ENCODE measurements around the gene KIF26B.
"Not testable (repeated sequence)": the region's sequence is repeated elsewhere in the genome, so short reads cannot be mapped to it uniquely, and the experiment has no call there.

KIF26B gene

DNA sequence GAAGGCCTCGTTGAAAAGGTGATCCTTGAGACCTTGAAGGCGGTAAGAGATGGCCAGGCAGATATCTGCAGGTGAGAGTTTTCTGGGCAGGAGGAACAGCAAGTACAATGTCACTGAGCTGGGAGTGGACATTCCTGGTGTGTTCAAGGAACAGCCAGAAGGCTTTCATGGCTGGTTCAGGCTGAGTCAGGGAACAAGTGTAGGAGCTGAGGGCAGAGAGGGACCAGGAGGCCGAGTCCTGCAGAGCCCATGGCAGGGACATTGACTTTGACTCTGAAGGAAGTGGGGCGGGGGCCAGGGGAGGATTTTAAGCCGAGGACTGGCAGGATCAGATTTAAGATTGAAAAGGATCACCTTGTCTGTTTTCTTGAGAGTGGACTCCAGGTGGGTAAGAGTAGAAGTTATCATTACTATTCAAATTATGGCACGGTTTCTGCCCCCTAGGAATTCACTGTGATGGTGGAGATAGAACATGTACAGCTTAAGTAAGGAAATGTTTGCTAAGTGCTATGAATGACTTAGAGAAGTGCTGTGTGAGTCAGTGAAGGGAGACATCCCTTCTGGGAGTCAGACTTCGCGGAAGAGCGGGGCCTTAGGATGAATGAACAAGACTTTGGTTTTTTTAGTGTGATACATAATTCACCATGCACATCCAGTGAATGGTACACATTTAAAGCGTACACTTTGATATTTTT is 202.3 kb downstream of the KIF26B start:
- no peak for DNase-seq (ENCODE audit: low read depth)

DNA sequence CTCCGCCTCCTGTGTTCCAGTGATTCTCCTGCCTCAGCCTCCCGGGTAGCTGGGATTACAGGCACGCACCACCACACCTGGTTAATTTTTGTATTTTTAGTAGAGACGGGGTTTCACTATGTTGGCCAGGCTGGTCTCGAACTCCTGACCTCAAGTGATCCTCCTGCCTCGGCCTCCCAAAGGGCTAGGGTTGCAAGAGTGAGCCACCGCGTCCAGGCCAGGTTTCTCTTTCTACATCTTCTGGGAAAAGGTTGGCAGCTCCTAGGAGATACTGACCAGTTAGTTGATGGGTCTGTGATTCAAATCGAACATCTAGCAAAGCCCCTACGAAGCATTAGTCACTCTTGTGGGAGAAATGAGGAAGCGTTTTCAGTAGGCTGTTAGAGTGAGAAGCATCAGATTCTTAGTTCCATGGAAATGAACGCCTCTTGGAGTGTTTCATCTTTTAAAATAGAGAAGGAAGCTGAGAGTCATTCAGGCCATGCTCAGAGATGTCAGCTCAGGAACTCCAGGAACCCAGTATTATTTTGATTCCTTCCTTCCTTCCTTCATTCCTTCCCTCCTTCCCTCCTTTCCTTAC is 204.4 kb downstream of the KIF26B start:
- not testable (repeated sequence) for DNase-seq (ENCODE audit: low read depth)

DNA sequence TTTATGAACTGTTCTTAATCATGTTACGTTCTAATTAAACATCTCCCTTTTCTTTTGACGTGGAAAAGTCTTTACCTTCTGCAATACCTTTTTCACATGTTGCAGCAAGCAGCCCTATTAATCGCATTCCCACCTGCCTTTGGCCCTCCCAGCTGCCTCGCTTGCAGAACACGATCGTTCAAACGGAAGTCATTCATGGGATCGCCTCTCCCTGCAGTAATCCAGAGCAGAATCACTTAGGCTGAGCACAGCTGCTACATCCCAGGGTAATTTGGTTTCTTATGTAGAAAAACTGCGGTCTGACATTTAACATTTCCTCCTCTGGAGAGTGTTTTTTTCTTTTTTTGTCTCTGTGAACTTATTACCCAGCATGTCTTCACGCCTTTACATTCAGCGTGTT is 206.3 kb downstream of the KIF26B start:
- no peak for DNase-seq (ENCODE audit: low read depth)

DNA sequence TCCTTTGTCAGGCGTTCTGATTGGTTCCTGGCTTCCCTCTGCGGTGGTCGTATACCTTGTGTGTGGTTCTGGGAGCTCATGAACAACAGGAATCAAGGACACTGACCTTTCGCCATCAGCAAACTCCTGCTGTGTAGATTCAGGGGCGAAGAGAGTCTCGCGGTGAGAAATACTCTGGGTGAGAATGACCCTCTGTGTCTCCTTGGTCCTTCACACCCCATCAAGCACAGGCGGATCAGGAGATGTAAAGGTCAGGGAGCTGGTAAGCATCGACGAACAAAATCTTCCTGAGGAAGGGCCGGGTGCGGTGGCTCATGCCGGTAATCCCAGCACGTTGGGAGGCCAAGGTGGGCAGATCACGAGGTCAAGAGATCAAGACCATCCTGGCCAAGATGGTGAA is 207.2 kb downstream of the KIF26B start:
- no peak for DNase-seq (ENCODE audit: low read depth)

DNA sequence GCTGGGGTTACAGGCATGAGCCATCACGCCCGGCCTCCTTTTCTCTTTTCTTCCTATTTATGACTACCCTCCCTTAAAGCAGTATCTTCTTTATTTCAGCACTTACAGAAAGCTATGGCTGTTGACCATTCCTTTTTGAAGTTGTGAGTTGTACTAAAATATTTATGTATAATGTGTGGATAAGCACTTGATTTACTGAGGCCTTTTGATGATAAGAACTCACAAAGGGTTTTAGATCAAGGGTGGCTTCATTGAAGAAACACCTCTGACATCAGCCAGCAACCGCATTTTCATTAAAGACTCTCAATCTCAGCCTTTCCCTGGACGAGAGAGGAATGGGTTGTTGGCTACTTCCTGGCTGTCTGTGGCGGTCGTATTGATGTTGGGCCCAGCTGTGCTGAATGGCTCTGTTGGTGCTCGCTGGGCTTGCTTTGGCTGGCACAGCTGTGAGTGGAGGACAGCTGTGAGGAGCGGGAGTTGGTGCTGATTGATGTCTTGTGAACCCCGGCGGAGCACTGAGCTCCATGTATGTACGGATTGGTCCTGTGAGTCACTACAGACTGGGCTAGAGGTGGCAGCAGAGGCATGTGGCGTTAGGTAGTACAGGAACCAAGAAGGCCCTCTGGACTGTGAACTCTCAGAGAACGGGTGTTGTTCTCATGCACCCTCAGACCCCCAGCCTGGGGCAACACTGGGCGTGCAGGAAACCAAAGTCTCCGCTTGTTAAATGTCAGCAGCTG is 208.8 kb downstream of the KIF26B start:
- no peak for DNase-seq (ENCODE audit: low read depth)

DNA sequence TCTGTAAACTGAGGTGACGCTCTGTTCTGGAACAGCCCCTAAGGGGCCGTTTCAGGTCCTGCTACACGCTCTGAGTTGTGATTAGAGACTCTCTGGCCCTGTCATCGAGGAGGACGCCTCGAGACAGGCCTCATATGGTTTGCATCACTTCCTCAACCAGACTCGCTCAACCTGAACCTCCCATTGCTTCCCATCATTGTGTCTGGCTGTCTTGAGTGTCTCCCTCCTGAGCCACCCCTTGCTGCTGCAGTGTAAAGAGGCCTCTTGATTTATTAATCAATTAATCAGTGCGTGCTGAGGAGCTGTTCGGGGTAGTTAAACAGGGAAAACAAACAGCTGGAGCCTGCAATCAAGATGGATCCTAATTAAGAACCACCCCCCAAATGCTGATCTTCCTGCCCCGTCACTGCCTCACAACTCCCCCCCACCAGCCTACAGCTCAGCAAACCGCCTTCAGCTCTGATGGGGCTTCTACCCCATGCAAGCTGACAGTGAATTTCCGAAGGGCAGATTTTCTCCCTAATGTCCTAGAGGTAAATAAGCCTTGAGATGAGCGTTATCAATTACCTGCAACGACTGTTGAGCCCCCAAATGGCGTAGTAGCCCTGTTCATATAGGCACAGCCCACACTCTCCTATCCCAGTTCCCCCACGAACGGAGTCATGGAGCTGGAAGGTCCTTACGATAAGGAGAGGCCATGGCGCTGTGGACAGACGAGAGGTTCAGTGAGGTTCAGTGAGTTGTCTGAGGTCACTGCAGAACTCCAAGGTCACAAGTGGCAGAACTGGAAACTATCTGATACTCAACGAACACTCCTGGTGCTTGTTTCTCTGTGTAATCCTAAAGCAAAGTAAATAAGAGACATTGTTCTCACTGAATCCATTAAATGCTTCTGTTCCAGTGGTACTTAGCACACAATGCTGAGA is 210.6 kb downstream of the KIF26B start:
- no peak for DNase-seq (ENCODE audit: low read depth)

DNA sequence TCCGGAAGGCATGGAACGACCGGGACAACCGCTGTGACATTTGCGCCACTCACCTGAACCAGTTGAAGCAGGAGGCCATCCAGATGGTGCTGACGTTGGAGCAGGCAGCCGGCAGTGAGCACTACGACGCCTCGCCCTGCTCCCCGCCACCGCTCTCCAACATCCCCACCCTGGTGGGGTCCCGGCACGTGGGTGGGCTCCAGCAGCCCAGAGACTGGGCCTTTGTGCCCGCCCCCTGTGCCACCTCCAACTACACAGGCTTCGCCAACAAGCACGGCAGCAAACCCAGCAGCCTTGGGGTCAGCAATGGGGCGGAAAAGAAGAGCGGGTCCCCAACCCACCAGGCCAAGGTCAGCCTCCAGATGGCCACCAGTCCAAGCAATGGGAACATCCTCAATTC is 212.1 kb downstream of the KIF26B start:
- no peak for DNase-seq (ENCODE audit: low read depth)

DNA sequence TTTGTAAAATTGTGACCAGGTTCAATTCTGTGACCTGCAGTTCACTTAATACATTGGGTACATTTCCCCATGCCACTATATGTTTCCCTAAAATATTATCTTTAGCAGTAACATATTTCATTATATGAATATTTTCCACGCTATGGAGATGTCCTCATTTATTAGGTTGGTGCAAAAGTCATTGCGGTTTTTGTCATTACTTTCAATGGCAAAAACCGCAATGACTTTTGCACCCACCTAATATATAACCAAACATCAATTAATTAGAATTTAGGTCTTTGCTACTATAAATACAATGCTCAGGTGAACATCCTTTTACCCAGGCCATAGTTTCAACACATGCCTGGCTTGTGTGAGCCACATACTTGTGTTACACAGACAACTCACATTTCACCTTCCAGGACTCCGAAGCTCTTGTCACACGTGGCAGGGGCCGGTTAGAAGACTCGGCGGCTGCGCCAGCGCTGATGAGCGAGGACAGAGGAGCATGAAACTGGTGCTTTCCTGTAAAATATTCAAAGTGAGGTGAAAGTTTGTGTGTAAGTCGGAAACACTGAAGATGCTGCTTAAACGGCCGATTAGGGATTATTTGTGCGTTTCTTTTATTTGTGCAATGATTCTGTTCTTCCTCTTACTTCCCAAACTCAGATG is 215.5 kb downstream of the KIF26B start:
- no peak for DNase-seq (ENCODE audit: low read depth)

DNA sequence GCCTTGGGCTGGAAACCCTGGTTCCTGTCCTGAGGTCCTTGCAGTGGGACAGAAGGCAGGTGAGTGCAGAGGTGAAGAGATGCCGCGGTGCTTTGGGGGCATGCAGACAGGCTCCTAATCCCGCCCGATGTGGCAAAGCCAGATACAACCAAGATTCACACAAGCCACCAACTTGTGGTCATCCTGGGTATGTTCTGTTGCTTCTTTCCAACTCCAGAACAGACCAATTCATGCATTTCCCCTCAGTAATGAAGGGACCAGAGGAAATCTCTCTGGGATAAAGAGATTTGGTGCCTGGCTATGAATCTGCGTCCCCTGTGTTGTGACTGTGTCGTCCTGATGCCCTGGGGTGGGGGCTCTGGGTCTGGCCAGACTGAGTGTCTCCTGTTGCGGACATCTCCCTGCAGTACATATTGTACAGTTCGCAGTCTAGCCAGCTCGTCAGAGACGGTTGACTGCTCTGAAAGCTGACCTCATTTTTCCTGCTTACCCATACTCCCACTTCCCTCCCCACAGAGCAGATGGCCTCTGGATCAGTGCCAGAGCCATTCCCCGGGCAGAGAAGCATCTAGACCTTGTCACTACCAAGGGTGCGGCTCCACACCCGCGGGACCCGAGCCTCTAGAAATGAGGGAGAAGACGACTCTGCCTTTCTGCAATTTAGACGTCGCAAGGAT is 216.3 kb downstream of the KIF26B start:
- no peak for DNase-seq (ENCODE audit: low read depth)

DNA sequence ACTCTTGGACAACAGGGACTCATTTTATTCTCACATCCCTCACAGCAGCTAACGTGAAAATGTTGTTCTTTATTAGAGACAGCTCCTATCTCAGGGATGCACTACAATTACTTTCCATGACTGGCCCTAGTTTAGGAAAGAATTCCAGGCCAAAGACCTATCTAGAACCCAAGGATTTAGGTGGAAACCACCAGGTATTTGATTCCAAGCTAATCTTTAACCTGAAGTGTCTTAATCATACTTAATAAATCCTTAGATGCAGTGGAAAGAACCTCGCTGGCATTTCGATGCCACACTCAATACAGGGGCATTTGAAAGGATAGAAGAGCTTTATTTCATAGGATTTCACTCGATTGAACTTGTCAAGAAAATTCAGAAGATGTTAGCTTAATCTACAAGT is 218.3 kb downstream of the KIF26B start:
- no peak for DNase-seq (ENCODE audit: low read depth)

DNA sequence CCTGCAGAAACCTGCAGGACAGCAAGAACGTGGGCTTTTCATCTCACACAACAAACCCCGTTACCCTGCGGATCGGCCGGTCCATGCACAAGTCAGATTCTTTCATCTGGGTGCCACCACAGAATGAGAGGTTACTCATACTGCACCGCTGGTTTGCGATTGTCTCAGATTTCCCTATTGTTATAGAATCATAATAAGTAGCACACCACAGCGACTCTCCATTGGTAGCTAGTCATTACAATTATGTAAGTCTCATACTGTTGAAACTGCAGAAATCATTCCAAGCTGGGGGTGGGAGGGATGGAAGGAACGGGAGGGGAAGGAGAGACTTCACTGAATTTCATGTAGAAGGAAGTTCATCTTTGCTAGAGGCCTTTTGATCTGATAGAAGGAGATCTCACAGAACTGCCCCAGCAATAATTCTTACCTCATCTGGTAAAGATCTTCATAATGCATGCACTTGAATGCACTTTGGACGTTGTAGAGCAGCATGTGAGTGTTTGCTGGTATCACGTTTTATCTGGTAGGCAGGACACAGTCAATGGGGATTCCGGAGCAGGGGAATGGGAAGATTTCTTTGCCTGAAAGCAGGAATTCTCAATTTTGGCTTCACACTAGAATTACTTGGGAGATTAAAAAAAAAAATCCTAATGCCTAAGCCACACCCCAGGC is 221.1 kb downstream of the KIF26B start:
- DNase-seq (ENCODE audit: low read depth) = no peak

DNA sequence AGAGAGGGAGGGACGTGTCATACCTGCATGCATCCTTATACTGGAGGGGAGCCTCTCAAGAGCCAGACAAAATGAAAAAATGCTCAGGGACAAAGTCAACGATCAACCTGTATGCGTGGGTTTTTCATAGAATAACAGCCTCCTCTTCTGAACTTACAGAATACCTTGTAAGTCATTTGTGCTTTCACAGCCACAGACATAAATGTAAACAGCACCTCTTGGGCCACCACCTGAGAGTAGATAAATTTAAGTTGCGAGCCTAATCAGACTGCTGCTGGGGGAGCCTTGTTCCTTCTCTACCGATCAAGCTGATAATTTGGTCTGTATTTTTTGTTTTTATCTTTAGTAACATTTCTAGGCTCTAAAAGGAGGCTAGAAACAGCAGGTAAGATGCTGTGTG is 223.1 kb downstream of the KIF26B start:
- DNase-seq (ENCODE audit: low read depth) = no peak

DNA sequence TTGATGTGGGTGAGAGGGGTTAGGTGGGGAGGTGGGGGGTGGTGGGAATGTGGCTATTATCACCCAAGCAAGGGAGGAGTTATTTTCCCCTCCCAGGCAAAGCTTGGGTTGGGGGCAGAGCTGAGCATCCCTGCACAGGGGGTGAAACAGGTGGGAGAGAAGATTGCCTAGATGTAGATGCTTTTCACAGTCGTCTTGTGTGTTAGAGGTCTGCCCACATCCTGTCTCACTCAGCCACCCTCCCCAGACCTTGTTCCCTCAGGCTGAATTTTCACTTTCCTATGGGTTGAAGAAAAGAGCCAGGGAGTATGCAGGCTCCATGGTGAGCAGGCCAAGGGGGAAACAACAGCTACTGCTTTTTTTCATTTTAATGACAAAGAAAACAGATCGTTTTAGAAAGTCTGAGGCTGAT is 223.5 kb downstream of the KIF26B start:
- DNase-seq (ENCODE audit: low read depth) = no peak

DNA sequence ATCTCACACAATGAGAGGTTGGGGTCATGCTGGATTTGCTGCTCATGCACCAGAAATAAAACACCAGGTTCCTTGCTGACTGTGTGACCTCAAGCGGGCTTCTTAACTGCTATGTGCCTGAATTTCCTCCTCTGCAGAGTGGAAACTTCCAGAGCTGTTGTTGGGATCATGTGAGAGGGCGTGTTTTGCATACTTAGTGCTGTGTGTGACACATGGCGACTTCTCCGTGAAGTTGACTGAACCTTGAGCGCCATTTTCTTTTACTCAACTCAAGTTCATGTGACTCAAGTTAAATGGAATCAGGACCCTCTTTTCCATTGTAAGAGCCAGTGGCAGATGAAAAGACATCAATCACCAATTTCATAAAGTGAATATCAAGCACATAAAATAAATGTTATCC is 224.0 kb downstream of the KIF26B start:
- no peak for DNase-seq (ENCODE audit: low read depth)

DNA sequence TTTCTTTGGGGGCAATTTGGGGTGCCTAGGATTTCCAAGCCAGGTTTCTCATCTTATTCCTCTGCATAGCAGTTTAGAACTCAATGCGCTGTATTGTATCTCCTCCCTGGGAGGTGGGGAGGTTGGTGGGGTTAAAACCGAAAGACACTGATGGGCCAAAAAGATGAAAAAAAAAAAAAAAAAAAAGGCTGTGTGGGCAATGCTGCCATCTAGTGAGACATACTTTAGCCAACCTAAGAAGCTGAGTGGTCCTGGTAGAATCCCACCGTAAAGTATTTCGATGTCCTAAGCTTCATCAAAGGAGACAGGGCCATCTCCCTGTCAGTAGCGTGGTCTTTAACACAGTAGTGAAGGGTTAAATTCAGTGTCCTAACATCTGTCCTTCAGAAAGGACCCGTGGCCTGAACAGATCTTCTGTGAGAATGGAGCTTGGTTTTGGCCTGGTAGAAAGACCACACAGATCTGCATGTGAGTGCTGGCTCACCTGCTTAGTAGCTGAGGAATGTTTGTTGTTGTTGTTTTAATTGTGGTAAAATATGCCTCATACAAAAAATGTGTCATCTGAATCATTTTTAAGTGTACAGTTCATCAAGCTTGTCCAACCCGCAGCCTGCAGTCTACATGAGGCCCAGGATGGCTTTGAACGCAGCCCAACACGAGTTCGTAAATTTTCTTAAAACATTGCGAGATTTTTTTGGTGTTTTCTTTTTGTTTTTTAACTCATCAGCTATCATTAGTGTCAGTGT is 226.2 kb downstream of the KIF26B start:
- no peak for DNase-seq (ENCODE audit: low read depth)

DNA sequence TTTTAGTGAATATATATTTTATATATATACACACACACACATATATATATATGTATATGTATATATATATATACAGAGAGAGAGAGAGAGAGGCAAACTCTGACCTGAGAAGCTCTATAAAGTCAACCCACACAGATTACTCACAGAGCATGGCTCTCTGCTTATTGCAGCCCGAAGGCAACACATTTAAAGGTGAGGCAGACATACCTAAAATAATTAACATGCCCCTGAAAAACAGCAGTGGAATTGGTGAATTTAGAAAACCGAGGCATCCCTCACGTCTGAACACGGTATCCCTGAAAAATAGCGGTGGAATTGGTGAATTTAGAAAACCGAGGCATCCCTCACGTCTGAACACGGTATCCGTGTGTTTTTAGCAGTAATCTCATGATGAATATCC is 228.2 kb downstream of the KIF26B start:
- DNase-seq (ENCODE audit: low read depth) = no peak

DNA sequence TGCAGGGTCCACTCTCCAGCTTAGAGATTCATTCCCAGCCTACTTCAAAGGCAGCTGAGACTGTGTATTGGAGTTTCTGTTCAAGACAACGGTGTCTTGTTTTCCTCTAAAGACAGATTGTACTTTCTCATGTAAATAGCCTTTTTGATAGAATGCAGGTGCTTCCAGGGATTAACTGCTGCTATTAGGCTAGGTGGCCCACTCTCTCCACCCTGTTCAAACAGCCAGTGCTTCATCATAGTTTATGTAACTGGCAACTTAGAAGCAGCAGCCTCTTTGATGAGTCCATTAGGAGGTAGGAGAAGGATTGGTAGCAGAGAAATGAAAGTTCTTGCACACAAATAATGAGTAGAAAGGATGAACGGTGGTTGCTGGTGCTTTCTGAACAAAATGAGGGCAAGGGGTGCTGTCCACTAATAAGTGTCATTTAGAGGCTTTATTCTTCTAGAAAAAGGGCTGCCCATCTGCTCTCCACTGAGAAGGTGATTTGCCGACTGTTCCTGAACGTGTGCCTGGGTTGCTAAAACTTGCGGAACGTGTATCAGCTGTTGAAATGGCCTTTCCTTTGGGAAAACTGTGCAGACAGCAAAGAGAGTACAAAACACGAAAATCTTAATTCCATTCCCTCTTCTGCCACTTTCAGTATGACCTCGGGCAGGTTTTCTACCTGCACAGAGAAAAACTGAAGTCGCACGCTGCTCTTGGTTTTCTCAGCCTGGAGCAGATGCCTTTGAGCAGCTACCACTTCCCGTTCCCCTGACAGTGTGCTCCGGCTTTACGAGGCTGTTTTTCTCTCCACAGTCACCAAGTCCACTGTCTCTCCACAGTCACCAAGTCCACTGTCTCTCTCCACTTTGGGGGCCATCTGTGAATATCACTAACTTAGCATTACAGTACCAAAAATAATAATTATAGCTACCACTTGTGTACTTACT is 228.9 kb downstream of the KIF26B start:
- no peak for DNase-seq (ENCODE audit: low read depth)

DNA sequence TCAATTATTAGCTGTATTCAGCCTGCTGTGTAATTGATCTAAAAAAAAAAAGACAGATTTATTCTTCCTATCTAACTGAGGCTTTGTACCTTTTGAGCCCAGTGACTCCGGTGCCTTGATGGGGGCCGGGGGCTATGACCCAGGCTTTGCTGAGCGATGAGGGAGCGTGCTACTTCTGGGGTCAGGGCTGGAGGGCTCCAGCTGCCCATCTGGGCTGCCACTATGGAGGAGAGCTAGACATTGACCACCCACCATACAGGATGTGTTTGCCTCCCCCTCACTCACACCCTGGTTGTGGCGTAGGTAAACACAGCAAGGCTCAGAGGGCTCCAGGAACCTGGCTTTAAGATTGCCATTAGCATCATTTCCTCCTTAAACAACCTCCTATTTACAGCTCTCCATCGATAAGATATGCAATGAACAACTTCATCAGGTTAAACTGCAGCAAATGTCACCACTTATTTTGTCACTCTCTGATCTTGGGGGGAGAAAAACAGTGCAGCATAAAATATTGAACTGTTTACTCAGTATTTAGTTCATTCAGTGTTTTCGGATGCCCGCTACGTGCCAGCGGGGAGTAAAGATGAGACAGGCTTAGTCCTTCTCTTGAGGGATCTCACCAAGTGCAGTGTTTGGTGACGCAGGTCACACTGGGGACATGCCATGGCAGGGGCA is 231.6 kb downstream of the KIF26B start:
- no peak for DNase-seq (ENCODE audit: low read depth)
